ENCODE measurements around the gene FAM184B. TPM values are rescaled to one million over a fixed set of nuclear protein-coding genes. Genes with fewer than 3 reads are reported as not detected.

FAM184B gene
- total and polyA plus RNA-seq, 10 donors = 0.03 to 0.04 (median 0.03) TPM; not detected in 7

DNA sequence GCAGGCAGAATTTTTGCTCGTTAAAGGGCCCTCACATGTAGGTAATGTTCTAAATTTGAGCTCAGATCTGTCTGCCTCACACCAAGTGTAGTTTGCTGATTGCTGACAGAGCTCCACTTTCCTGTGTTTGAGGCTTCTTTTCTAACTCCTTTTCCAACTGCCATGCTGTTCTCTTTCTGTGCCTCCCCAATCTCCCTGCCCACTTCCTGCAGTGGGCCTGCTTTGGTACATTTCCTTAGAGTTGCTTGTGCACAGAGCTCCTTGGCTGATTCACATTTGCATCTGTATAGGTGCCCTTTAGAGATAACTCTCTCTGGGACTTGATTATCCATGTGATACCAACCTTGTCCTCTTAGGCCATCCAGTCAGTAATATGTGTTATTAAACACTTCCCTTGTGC, 162.5 kb downstream of the FAM184B start:
- H3K27ac ChIP-seq = no peak overlapping the region
- intact Hi-C loops (cut with DNase I; ENCODE audit: low total_unique reads) = no loop called here
- H3K36me3 ChIP-seq = peaks cover 7 to 79% (median 59%) of the 10 kb centered on the region in 6 donors
- 0 to 57% (median 14%) methylated on average over 1 of the region's 1 CpG for WGBS, 5 donors
- TF ChIP-seq POLR2AphosphoS5 (IDR thresholded peaks at IDR 0.05) (no peak), POLR2A (IDR thresholded peaks at IDR 0.05) (no peak)
- TF ChIP-seq, protein P1, sequence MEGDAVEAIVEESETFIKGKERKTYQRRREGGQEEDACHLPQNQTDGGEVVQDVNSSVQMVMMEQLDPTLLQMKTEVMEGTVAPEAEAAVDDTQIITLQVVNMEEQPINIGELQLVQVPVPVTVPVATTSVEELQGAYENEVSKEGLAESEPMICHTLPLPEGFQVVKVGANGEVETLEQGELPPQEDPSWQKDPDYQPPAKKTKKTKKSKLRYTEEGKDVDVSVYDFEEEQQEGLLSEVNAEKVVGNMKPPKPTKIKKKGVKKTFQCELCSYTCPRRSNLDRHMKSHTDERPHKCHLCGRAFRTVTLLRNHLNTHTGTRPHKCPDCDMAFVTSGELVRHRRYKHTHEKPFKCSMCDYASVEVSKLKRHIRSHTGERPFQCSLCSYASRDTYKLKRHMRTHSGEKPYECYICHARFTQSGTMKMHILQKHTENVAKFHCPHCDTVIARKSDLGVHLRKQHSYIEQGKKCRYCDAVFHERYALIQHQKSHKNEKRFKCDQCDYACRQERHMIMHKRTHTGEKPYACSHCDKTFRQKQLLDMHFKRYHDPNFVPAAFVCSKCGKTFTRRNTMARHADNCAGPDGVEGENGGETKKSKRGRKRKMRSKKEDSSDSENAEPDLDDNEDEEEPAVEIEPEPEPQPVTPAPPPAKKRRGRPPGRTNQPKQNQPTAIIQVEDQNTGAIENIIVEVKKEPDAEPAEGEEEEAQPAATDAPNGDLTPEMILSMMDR (IDR thresholded peaks at IDR 0.05 in 8 of 11, conservative IDR thresholded peaks at IDR 0.05 in 3 of 11) = no peak
- H3K9me3 ChIP-seq = no peaks in the 10 kb centered on the region
- no peak for DNase-seq
- H3K4me1 ChIP-seq = peaks cover 24 to 55% (median 47%) of the 10 kb centered on the region in 6 donors
- no peaks in the 10 kb centered on the region for H3K27me3 ChIP-seq (replicated peaks in 1 of 7)
- H3K4me3 ChIP-seq = no peak overlapping the region

DNA sequence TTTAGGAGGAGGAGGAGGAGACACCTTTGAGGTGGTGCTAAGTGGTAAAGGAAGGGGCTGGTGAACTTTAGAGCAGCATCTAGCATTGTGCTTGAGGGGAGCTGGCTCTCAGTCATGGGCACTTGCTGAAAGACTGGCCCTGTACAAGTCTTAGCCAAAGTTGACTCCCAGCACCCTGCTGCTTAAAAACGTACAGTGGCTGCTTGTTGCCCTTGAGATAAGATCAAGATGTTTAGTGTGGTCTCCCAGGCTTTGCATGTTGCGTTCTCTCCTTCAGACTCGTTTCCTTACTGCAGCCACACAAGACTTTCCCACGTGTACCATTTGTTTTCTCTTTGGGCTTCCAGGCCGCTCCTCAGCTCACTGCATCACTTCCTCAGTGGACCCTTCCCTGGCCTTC, 165.1 kb downstream of the FAM184B start:
- TF ChIP-seq POLR2A (IDR thresholded peaks at IDR 0.05) (no peak), POLR2AphosphoS5 (IDR thresholded peaks at IDR 0.05) (no peak)
- TF ChIP-seq, protein P1 (IDR thresholded peaks at IDR 0.05 in 8 of 11, conservative IDR thresholded peaks at IDR 0.05 in 3 of 11) = no peak
- 41 to 54% (median 45%) methylated on average over 5 of the region's 5 CpGs for WGBS, 5 donors
- H3K27ac ChIP-seq = no peak overlapping the region
- peak overlapping the region in 6 of 8 donors; percentile 60 to 89 (median 84) for H3K4me3 ChIP-seq
- no peaks in the 10 kb centered on the region for H3K27me3 ChIP-seq (replicated peaks in 1 of 7)
- DNase-seq = no peak
- peaks cover 0 to 53% (median 32%) of the 10 kb centered on the region in 6 donors for H3K36me3 ChIP-seq
- intact Hi-C loops (cut with DNase I; ENCODE audit: low total_unique reads) = no loop called here
- peaks cover 24 to 71% (median 58%) of the 10 kb centered on the region in 6 donors for H3K4me1 ChIP-seq
- no peaks in the 10 kb centered on the region for H3K9me3 ChIP-seq

DNA sequence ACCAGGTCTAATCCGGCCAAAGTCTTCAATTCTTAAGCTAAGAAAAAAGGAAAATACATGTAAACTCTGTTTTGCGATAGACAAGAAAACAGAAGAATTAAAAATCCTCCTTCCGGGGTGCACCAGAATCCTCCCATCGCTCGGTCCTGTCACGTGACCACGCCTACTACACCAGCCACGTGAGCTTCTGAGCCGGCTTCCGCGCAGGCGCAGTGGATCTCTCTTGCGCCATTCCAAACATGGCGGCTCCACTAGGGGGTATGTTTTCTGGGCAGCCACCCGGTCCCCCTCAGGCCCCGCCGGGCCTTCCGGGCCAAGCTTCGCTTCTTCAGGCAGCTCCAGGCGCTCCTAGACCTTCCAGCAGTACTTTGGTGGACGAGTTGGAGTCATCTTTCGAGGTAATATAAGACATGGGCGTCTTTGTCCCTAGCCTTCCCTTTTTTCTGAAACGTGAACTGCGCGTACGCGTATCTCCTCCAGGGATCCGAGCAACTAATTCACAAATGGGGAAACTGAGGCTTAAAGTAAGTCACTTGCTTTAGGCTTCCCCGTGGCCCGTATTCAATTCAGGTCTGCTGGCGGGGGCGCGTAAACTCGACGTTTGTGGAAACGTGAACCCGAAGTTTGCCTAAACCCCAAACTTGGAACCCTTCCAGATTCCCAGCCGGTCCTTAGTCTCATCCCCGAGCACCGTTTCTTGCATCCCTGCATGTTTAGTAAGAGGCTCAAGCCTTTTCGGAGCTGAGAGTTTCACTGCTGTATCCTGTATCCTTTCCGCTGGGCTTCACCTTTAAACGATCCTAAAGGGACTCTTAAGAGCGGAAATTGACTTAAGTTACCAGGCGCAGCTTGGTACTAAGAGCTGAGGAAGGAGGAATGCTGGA, 166.8 kb downstream of the FAM184B start, which contains the start of gene MED28:
MED28 (plus strand) TSS at position 226 of the 884 bp plus-strand sequence; CDS start at position 240, 14 bp downstream.
- TF ChIP-seq, protein P1 (IDR thresholded peaks at IDR 0.05 in 8 of 11, conservative IDR thresholded peaks at IDR 0.05 in 3 of 11) = peak in 5 of 11 experiments; percentile 18 to 50 (median 35)
- TF ChIP-seq POLR2AphosphoS5 (IDR thresholded peaks at IDR 0.05) = peak; percentile 96 to 97 (median 97)
- peak; percentile 24 to 75 (median 48) for TF ChIP-seq POLR2A (IDR thresholded peaks at IDR 0.05)
- H3K27me3 ChIP-seq (replicated peaks in 1 of 7) = no peaks in the 10 kb centered on the region
- intact Hi-C loops (cut with DNase I; ENCODE audit: low total_unique reads) = no loop called here
- no peaks in the 10 kb centered on the region for H3K9me3 ChIP-seq
- H3K4me3 ChIP-seq = peak within 1 kb of the TSS; percentile 60 to 95 (median 86)
- peak; percentile 98 for DNase-seq
- H3K27ac ChIP-seq = peak within 1 kb of the TSS; percentile 77 to 94 (median 86)
- peaks cover 0 to 37% (median 16%) of the 10 kb centered on the region in 6 donors for H3K36me3 ChIP-seq
- 0 to 1% (median 0%) methylated on average over 46 of the region's 46 CpGs for WGBS, 5 donors
- peaks cover 24 to 63% (median 56%) of the 10 kb centered on the region in 6 donors for H3K4me1 ChIP-seq

Measured in spleen (tissue), 11 donors.